SK-N-MC (cell line): ENCODE data around the gene GATAD2A.

Experiments used
- EZH2 ChIP-seq: fragments of 200-600 bp; sonication (generic); IDR thresholded peaks from one replicate; pipeline ENCODE4 v1.6.1; 2017; ENCODE audit warnings: antibody characterized with exemption
- FOXP2 ChIP-seq: optimal IDR thresholded peaks from 2 replicates; pipeline ENCODE3; 2011; ENCODE audit warnings: mild to moderate bottlenecking, moderate library complexity; ENCODE audit not compliant: insufficient read depth; ENCODE audit errors: extremely low read length, control extremely low read depth
- POLR2AphosphoS5 ChIP-seq: IDR thresholded peaks from 2 replicates; pipeline ENCODE4 v1.6.1; 2012; ENCODE audit warnings: mild to moderate bottlenecking, low read depth, low read length, borderline replicate concordance

GRCh38 chr19:19418555-19419260 lies 13.2 kb downstream of the GATAD2A start:
- no peak for TF ChIP-seq POLR2AphosphoS5
- no peak for TF ChIP-seq EZH2
- no peak for TF ChIP-seq FOXP2
